Activated CD8-positive, alpha-beta T cell treated with anti-CD3 and anti-CD28 coated beads for 36 hours (primary cell): ENCODE measurements around the gene RNU7-1. TPM values are rescaled to one million over a fixed set of nuclear protein-coding genes. Genes with fewer than 3 reads are reported as not detected.

ENCODE experiments used
- ATAC-seq: fragments of 200-7000 bp; cut with Tn5 transposase; one replicate; pipeline ENCODE4 v1.10.0; 2021; ENCODE audit warnings: mild to moderate bottlenecking, moderate library complexity
- CTCF ChIA-PET: fragments of 350-600 bp; sonication (Branson Sonifier 250); formaldehyde crosslinking; loops from one replicate; lab custom pipeline; 2021; ENCODE audit warnings: antibody characterized with exemption; lab: Charles Lee
- POLR2A ChIA-PET: fragments of 350-600 bp; sonication (Branson Sonifier 250); formaldehyde crosslinking; loops from one replicate; lab custom pipeline; 2021; ENCODE audit warnings: antibody characterized with exemption; lab: Charles Lee
- DNase-seq: peaks from one replicate; pipeline ENCODE4 v3.0.0-alpha.2; 2020
- H3K27ac Mint-ChIP-seq: one replicate; pipeline ENCODE4 v1.8.0; 2021; ENCODE audit warnings: mild to moderate bottlenecking, mixed read lengths
- H3K27me3 Mint-ChIP-seq: one replicate; pipeline ENCODE4 v1.8.0; 2021; ENCODE audit warnings: mixed read lengths
- H3K36me3 Mint-ChIP-seq: one replicate; pipeline ENCODE4 v1.8.0; 2021; ENCODE audit warnings: low read depth, mixed read lengths
- H3K4me1 Mint-ChIP-seq: one replicate; pipeline ENCODE4 v1.8.0; 2021; ENCODE audit warnings: low read depth, mixed read lengths
- H3K4me3 Mint-ChIP-seq: one replicate; pipeline ENCODE4 v1.8.0; 2021; ENCODE audit warnings: mild to moderate bottlenecking, moderate library complexity, mixed read lengths
- H3K9me3 Mint-ChIP-seq: one replicate; pipeline ENCODE4 v1.8.0; 2021; ENCODE audit warnings: mixed read lengths
- intact Hi-C: fragments of 100-400 bp; cut with micrococcal nuclease; formaldehyde crosslinking; loops from one replicate; pipeline ENCODE4 v1.10.0; 2022
- total RNA-seq, 2 experiments: library from RNA; stranded (reverse); gene quantifications; one replicate each; pipeline ENCODE4 v1.2.3, GENCODE V29; 2021
- TF ChIP-seq, protein P1 (sequence below): fragments of 200-600 bp; IDR thresholded peaks from one replicate; pipeline ENCODE4 v1.8.0; 2022; ENCODE audit warnings: antibody characterized with exemption, mild to moderate bottlenecking

RNU7-1 gene
- total RNA-seq, 2 experiments from 2014 or later, result not detected

DNA sequence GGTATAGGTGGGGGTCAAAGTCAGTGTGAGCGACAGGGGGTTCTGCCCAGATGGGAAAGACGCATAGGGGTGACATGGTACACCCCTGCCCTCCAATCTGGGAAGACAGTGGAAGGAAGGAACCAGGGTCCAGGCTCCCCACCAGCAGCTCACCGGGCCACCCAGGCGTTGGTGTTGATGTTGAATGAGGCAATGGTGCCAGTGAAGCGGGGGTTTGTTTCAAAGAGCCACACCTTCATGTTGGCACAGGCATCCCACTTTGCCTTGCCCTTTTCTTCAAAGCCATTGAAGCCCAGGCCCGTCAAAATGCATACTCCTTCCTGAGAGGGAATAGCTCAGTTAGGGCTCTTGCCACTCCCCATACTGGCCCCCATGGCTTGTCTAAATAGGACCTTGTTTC is 34.6 kb downstream of the RNU7-1 start:
- DNase-seq (no peak), ATAC-seq (no peak)
- Mint-ChIP-seq H3K9me3 (no peaks in the 10 kb centered on the region), H3K27me3 (no peaks in the 10 kb centered on the region), H3K27ac (no peak overlapping the region), H3K36me3 (peaks cover 63% of the 10 kb centered on the region), H3K4me1 (peaks cover 20% of the 10 kb centered on the region), H3K4me3 (no peak overlapping the region)
- ChIA-PET POLR2A (interaction anchor here (0.6 to 11.2 kb wide), 11 partner anchors 10 to 135 kb away, joined by 3 to 198 read pairs (median 3); partner anchors contain the start of genes C12orf57, LPCAT3 and RNU7-1), CTCF (interaction anchor here (0.9 to 1.3 kb wide), 2 partner anchors 40 to 54 kb away, joined by 3 to 4 read pairs; partner anchors contain the start of gene LPCAT3)
- intact Hi-C loops, result no loop called here
- TF ChIP-seq, protein P1, sequence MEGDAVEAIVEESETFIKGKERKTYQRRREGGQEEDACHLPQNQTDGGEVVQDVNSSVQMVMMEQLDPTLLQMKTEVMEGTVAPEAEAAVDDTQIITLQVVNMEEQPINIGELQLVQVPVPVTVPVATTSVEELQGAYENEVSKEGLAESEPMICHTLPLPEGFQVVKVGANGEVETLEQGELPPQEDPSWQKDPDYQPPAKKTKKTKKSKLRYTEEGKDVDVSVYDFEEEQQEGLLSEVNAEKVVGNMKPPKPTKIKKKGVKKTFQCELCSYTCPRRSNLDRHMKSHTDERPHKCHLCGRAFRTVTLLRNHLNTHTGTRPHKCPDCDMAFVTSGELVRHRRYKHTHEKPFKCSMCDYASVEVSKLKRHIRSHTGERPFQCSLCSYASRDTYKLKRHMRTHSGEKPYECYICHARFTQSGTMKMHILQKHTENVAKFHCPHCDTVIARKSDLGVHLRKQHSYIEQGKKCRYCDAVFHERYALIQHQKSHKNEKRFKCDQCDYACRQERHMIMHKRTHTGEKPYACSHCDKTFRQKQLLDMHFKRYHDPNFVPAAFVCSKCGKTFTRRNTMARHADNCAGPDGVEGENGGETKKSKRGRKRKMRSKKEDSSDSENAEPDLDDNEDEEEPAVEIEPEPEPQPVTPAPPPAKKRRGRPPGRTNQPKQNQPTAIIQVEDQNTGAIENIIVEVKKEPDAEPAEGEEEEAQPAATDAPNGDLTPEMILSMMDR, result no peak

DNA sequence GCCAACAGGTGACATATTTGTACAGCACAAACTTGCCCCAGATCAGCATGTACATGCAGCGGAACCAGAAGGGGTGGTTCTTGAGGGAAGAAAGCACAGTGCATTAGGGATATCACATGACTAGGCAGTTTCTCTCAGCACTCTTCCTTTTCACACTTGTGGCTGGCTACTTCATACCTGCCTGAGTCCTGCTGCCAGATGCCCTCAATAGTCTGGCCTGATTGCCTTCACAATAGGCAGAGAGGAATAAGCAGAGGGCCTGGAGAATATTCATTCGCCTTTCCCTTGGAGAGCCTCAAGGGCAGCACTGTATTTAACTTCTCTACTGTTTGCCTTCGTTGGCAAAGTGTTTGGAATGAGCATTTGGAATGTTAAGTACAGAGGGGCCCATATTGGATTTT is 35.0 kb downstream of the RNU7-1 start:
- no peak overlapping the region for H3K27ac Mint-ChIP-seq
- no peak for ATAC-seq
- ChIA-PET CTCF (no interaction called here), POLR2A (interaction anchor here (0.8 to 11.2 kb wide), 8 partner anchors 9 to 129 kb away, joined by 3 to 198 read pairs (median 3); partner anchors contain the start of genes C12orf57, LPCAT3 and RNU7-1)
- DNase-seq, result no peak
- no peak overlapping the region for H3K4me3 Mint-ChIP-seq
- H3K4me1 Mint-ChIP-seq, result peaks cover 18% of the 10 kb centered on the region
- H3K36me3 Mint-ChIP-seq, result peaks cover 60% of the 10 kb centered on the region
- TF ChIP-seq, protein P1, result no peak
- H3K27me3 Mint-ChIP-seq, result no peaks in the 10 kb centered on the region
- intact Hi-C loops, result no loop called here
- no peaks in the 10 kb centered on the region for H3K9me3 Mint-ChIP-seq

DNA sequence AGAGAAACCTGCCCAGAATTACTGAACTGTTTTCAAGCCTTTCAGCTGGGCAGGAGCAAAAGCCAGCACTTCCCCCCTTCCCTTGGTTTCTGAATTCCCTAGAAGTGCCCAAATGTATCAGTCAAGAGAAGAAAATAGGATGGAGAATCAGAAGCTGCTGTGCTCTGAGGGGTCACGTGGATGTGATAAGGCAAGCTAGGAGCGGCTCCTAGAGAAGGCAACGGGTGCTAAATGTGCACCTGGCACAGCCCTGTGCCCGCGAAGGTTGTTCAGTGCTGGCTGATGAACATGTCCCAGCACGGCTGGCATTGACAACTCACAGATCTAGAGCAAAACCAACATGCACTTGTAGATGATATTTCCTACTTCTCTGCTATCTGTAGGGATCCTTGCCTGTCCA is 35.4 kb downstream of the RNU7-1 start:
- ATAC-seq (no peak), DNase-seq (no peak)
- Mint-ChIP-seq H3K4me3 (no peak overlapping the region), H3K27ac (no peak overlapping the region), H3K27me3 (no peaks in the 10 kb centered on the region), H3K9me3 (no peaks in the 10 kb centered on the region), H3K4me1 (peaks cover 14% of the 10 kb centered on the region), H3K36me3 (peaks cover 56% of the 10 kb centered on the region)
- TF ChIP-seq, protein P1, result no peak
- ChIA-PET POLR2A (interaction anchor here (0.9 to 3.0 kb wide), 6 partner anchors 10 to 129 kb away, joined by 3 to 10 read pairs (median 3); partner anchors contain the start of gene LPCAT3), CTCF (no interaction called here)
- intact Hi-C loops, result no loop called here

DNA sequence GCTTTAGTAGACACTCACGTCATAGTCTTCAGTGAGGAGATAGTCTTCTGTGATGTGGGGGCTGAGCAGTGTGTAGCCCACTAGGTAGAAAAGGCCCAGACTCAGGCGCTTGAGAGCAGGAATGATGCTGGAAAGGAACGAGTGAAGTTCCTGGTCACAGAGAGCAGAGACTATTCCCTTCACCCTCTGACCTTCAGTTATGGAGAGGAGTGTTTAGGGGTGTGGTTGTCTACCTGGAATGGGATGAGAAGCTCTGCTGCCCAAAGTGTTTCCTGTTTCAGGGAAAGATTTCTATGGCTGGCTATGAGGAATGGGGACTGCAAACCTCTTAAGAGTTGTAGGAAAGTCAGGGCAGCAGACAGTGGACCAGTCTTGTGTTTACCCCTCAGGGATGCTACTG is 35.8 kb downstream of the RNU7-1 start:
- H3K27me3 Mint-ChIP-seq, result no peaks in the 10 kb centered on the region
- POLR2A ChIA-PET, result interaction anchor here (0.6 to 3.0 kb wide), 6 partner anchors 10 to 1157 kb away, joined by 3 to 10 read pairs (median 3); partner anchors contain the start of gene LPCAT3

GRCh38 chr12:6980075-6980474 is 36.5 kb downstream of the RNU7-1 start:
- H3K36me3 Mint-ChIP-seq, result peaks cover 49% of the 10 kb centered on the region
- H3K4me1 Mint-ChIP-seq, result peaks cover 9% of the 10 kb centered on the region
- ChIA-PET CTCF (interaction anchor here (0.9 kb wide), 1 partner anchor 44 kb away, joined by 4 read pairs; no protein-coding TSS in a partner anchor), POLR2A (interaction anchor here (0.6 to 3.0 kb wide), 4 partner anchors 9 to 1156 kb away, joined by 3 to 10 read pairs (median 3); partner anchors contain the start of gene LPCAT3)
- intact Hi-C loops, result no loop called here
- no peaks in the 10 kb centered on the region for H3K27me3 Mint-ChIP-seq
- DNase-seq, result no peak
- peak overlapping the region; percentile 25 for H3K27ac Mint-ChIP-seq
- H3K9me3 Mint-ChIP-seq, result no peaks in the 10 kb centered on the region
- TF ChIP-seq, protein P1, result no peak
- no peak for ATAC-seq
- no peak overlapping the region for H3K4me3 Mint-ChIP-seq

More for the DNA sequence above, 35.8 kb downstream of the RNU7-1 start:
- no peaks in the 10 kb centered on the region for H3K9me3 Mint-ChIP-seq
- ATAC-seq (no peak), DNase-seq (no peak)
- H3K36me3 Mint-ChIP-seq, result peaks cover 53% of the 10 kb centered on the region
- no peak overlapping the region for H3K27ac Mint-ChIP-seq
- intact Hi-C loops, result no loop called here
- TF ChIP-seq, protein P1, result no peak
- CTCF ChIA-PET, result no interaction called here
- no peak overlapping the region for H3K4me3 Mint-ChIP-seq
- peaks cover 12% of the 10 kb centered on the region for H3K4me1 Mint-ChIP-seq
